Breast epithelium (tissue), 3 donors: Measurements from ENCODE around the gene KIF4A.

Experiments used
- POLR2A ChIP-seq: fragments of 450-650 bp; IDR thresholded peaks from one replicate; pipeline ENCODE4 v1.6.1; 2016; ENCODE audit warnings: antibody characterized with exemption, mild to moderate bottlenecking, moderate library complexity
- TF ChIP-seq, protein P1 (sequence below), 3 donors: fragments of 450-650 bp; IDR thresholded peaks; one replicate each; pipeline ENCODE4 v1.5.1; 2016 to 2017; ENCODE audit warnings: antibody characterized with exemption in 3 of 3, mild to moderate bottlenecking in 3 of 3, moderate library complexity in 3 of 3

GRCh38 chrX:70454441-70455365 is 164.8 kb downstream of the KIF4A start:
- TF ChIP-seq, protein P1, sequence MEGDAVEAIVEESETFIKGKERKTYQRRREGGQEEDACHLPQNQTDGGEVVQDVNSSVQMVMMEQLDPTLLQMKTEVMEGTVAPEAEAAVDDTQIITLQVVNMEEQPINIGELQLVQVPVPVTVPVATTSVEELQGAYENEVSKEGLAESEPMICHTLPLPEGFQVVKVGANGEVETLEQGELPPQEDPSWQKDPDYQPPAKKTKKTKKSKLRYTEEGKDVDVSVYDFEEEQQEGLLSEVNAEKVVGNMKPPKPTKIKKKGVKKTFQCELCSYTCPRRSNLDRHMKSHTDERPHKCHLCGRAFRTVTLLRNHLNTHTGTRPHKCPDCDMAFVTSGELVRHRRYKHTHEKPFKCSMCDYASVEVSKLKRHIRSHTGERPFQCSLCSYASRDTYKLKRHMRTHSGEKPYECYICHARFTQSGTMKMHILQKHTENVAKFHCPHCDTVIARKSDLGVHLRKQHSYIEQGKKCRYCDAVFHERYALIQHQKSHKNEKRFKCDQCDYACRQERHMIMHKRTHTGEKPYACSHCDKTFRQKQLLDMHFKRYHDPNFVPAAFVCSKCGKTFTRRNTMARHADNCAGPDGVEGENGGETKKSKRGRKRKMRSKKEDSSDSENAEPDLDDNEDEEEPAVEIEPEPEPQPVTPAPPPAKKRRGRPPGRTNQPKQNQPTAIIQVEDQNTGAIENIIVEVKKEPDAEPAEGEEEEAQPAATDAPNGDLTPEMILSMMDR (IDR thresholded peaks at IDR 0.05) = peak; percentile 36 to 79 (median 76)
- no peak for TF ChIP-seq POLR2A
